IMR-90 (cell line): ENCODE measurements around the gene CREB5. TPM values are rescaled to one million over a fixed set of nuclear protein-coding genes. Genes with fewer than 3 reads are reported as not detected.

ENCODE experiments used
- ATAC-seq: fragments of 200-7000 bp; cut with Tn5 transposase; 2 replicates; pipeline ENCODE4 v1.9.1; 2020; ENCODE audit warnings: low read depth, mild to moderate bottlenecking, moderate library complexity
- BruUV-seq: library from RNA; stranded (reverse); fragments of 400-500 nt; replicated peaks from 2 replicates; lab custom pipeline; 2021; lab: Mats Ljungman, UMichigan
- CTCF ChIA-PET: fragments of 300-600 bp; formaldehyde crosslinking; extraction: SDS; loops from one replicate; lab custom pipeline; 2021; ENCODE audit warnings: antibody characterized with exemption; lab: Yijun Ruan, JAX
- POLR2A ChIA-PET: fragments of 300-600 bp; sonication (Branson Sonifier 250); formaldehyde crosslinking; loops from one replicate; lab custom pipeline; 2022; ENCODE audit warnings: antibody characterized with exemption; ENCODE audit not compliant: unreplicated experiment; lab: Charles Lee
- DNase-seq: peaks from one replicate; pipeline ENCODE4 v3.0.0; 2013
- H2AFZ ChIP-seq: replicated peaks from 2 replicates; pipeline ENCODE3; 2013; ENCODE audit warnings: low read length, mild to moderate bottlenecking; ENCODE audit not compliant: poor library complexity
- H2AK5ac ChIP-seq: 2 replicates; pipeline ENCODE4 v1.6.1; 2013; ENCODE audit warnings: low read depth, low read length, inconsistent platforms
- H2AK9ac ChIP-seq: replicated peaks from 2 replicates; pipeline ENCODE3; 2013; ENCODE audit warnings: mild to moderate bottlenecking, low read depth, low read length, moderate library complexity; ENCODE audit not compliant: poor library complexity
- H2BK120ac ChIP-seq: 2 replicates; pipeline ENCODE4 v1.6.1; 2013; ENCODE audit warnings: low read depth, low read length, inconsistent platforms
- H2BK15ac ChIP-seq: 3 replicates; pipeline ENCODE4 v1.6.1; 2013; ENCODE audit warnings: low read depth, low read length, inconsistent platforms
- H2BK20ac ChIP-seq: 2 replicates; pipeline ENCODE4 v1.6.1; 2013; ENCODE audit warnings: low read depth, mild to moderate bottlenecking, inconsistent platforms, low read length, moderate library complexity
- H2BK5ac ChIP-seq: 2 replicates; pipeline ENCODE4 v1.6.1; 2013; ENCODE audit warnings: mild to moderate bottlenecking, low read depth, low read length, inconsistent platforms; ENCODE audit not compliant: poor library complexity, severe bottlenecking
- H3K14ac ChIP-seq: replicated peaks from 2 replicates; pipeline ENCODE4 v1.6.1; 2013; ENCODE audit warnings: low read depth, low read length, inconsistent platforms
- H3K18ac ChIP-seq: 2 replicates; pipeline ENCODE4 v1.6.1; 2013; ENCODE audit warnings: low read depth, low read length, control low read depth
- H3K23ac ChIP-seq: 2 replicates; pipeline ENCODE4 v1.6.1; 2013; ENCODE audit warnings: low read depth, low read length, inconsistent platforms
- H3K27ac ChIP-seq: 2 replicates; pipeline ENCODE4 v1.5.1; 2013; ENCODE audit warnings: mild to moderate bottlenecking, control low read depth, low read length; ENCODE audit not compliant: insufficient read depth
- H3K27me3 ChIP-seq: 2 replicates; pipeline ENCODE4 v1.6.1; 2013; ENCODE audit warnings: low read length; ENCODE audit not compliant: control insufficient read depth, insufficient read depth
- H3K36me3 ChIP-seq: 2 replicates; pipeline ENCODE4 v1.6.1; 2013; ENCODE audit warnings: low read length, mixed read lengths; ENCODE audit not compliant: control insufficient read depth, insufficient read depth
- H3K4ac ChIP-seq: 2 replicates; pipeline ENCODE4 v1.6.1; 2013; ENCODE audit warnings: low read depth, low read length, inconsistent platforms
- H3K4me1 ChIP-seq: 2 replicates; pipeline ENCODE4 v1.6.1; 2013; ENCODE audit warnings: low read length, mixed read lengths; ENCODE audit not compliant: control insufficient read depth, insufficient read depth
- H3K4me2 ChIP-seq: 2 replicates; pipeline ENCODE4 v1.6.1; 2013; ENCODE audit warnings: low read depth, mild to moderate bottlenecking, control low read depth, low read length, moderate library complexity
- H3K4me3 ChIP-seq: 2 replicates; pipeline ENCODE4 v1.5.1; 2013; ENCODE audit warnings: low read depth, mild to moderate bottlenecking, control low read depth, low read length, moderate library complexity; ENCODE audit not compliant: insufficient read depth
- H3K56ac ChIP-seq: 2 replicates; pipeline ENCODE4 v1.6.1; 2013; ENCODE audit warnings: low read length, inconsistent platforms; ENCODE audit not compliant: insufficient read depth; ENCODE audit errors: extremely low read depth
- H3K79me1 ChIP-seq, 2 experiments: 2 replicates each; pipeline ENCODE4 v1.6.1; 2013; ENCODE audit warnings: low read length in 2 of 2, inconsistent platforms in 1 of 2, low read depth in 1 of 2
- H3K9ac ChIP-seq: 2 replicates; pipeline ENCODE4 v1.6.1; 2013; ENCODE audit warnings: low read depth, low read length, control low read depth
- H3K9me1 ChIP-seq: 2 replicates; pipeline ENCODE4 v1.6.1; 2013; ENCODE audit warnings: low read length, inconsistent platforms; ENCODE audit not compliant: insufficient read depth
- H3K9me3 ChIP-seq: 2 replicates; pipeline ENCODE4 v1.6.1; 2013; ENCODE audit warnings: low read length; ENCODE audit not compliant: control insufficient read depth, insufficient read depth
- H4K20me1 ChIP-seq: 2 replicates; pipeline ENCODE4 v1.6.1; 2013; ENCODE audit warnings: low read length, inconsistent platforms; ENCODE audit not compliant: insufficient read depth
- H4K5ac ChIP-seq: 2 replicates; pipeline ENCODE4 v1.6.1; 2013; ENCODE audit warnings: mild to moderate bottlenecking, low read depth, low read length, control low read depth
- H4K8ac ChIP-seq, 2 experiments: 2 replicates each; pipeline ENCODE4 v1.6.1; 2013; ENCODE audit warnings: low read depth in 2 of 2, low read length in 2 of 2, control low read depth in 1 of 2, inconsistent platforms in 1 of 2
- H4K91ac ChIP-seq: 2 replicates; pipeline ENCODE4 v1.6.1; 2013; ENCODE audit warnings: low read depth, low read length, inconsistent platforms; ENCODE audit not compliant: insufficient read depth
- CEBPB ChIP-seq: IDR thresholded peaks from 2 replicates; pipeline ENCODE4 v1.6.1; 2012; ENCODE audit warnings: low read depth, low read length, improper control_type of control experiment
- CHD1 ChIP-seq: IDR thresholded peaks from 2 replicates; pipeline ENCODE4 v1.6.1; 2012; ENCODE audit warnings: low read depth, low read length, improper control_type of control experiment
- CTCF ChIP-seq: conservative IDR thresholded peaks from 2 replicates; pipeline ENCODE4 v1.5.1; 2012; ENCODE audit warnings: mild to moderate bottlenecking, low read depth, low read length, improper control_type of control experiment
- ELK1 ChIP-seq: fragments of 150-350 bp; IDR thresholded peaks from 2 replicates; pipeline ENCODE4 v1.6.1; 2016; ENCODE audit warnings: low read depth, mild to moderate bottlenecking, low read length, moderate library complexity, borderline replicate concordance
- FOS ChIP-seq: fragments of 150-350 bp; IDR thresholded peaks from 2 replicates; pipeline ENCODE4 v1.6.1; 2016; ENCODE audit warnings: low read depth, low read length
- MAFK ChIP-seq: IDR thresholded peaks from 2 replicates; pipeline ENCODE4 v1.6.1; 2012; ENCODE audit warnings: low read depth, low read length, improper control_type of control experiment
- MAZ ChIP-seq: IDR thresholded peaks from 2 replicates; pipeline ENCODE4 v1.6.1; 2012; ENCODE audit warnings: low read depth, mild to moderate bottlenecking, low read length, improper control_type of control experiment, moderate library complexity, borderline replicate concordance
- NFE2L2 ChIP-seq: fragments of 150-350 bp; IDR thresholded peaks from 2 replicates; pipeline ENCODE4 v1.6.1; 2016; ENCODE audit warnings: low read depth, mild to moderate bottlenecking, low read length
- POLR2A ChIP-seq: IDR thresholded peaks from 2 replicates; pipeline ENCODE4 v1.6.1; 2012; ENCODE audit warnings: mild to moderate bottlenecking, low read depth, low read length
- RAD21 ChIP-seq: IDR thresholded peaks from 2 replicates; pipeline ENCODE4 v1.6.1; 2012; ENCODE audit warnings: low read length, improper control_type of control experiment
- RCOR1 ChIP-seq: IDR thresholded peaks from 2 replicates; pipeline ENCODE4 v1.6.1; 2012; ENCODE audit warnings: mild to moderate bottlenecking, low read length, improper control_type of control experiment; ENCODE audit not compliant: insufficient replicate concordance
- RFX5 ChIP-seq: IDR thresholded peaks from 2 replicates; pipeline ENCODE4 v1.8.0; 2012; ENCODE audit warnings: low read depth, mild to moderate bottlenecking, low read length, moderate library complexity
- SMC3 ChIP-seq: fragments of 150-350 bp; IDR thresholded peaks from 2 replicates; pipeline ENCODE4 v1.6.1; 2016; ENCODE audit warnings: low read depth, mild to moderate bottlenecking, antibody characterized with exemption, low read length, moderate library complexity
- dilution Hi-C: fragments of 300-500 bp; cut with HindIII; formaldehyde crosslinking; loops from one replicate; pipeline ENCODE4 v1.14.3; 2018; ENCODE audit warnings: low sequenced_read_pairs; ENCODE audit not compliant: unreplicated experiment
- in situ Hi-C: fragments of 300-500 bp; cut with MboI; formaldehyde crosslinking; loops from 3 replicates; pipeline ENCODE4 v1.14.3; 2019; ENCODE audit warnings: low sequenced_read_pairs, inconsistent platforms, mixed read lengths
- intact Hi-C: fragments of 100-400 bp; cut with micrococcal nuclease; formaldehyde crosslinking; loops from 2 replicates; pipeline ENCODE4 v1.10.0; 2022
- polyA plus RNA-seq, 3 experiments: library from polyadenylated mRNA; depleted of rRNA; stranded (reverse); fragments of >200 nt; gene quantifications; 2 replicates each; pipeline ENCODE4 v1.2.3, GENCODE V29; 2012; ENCODE audit warnings: low replicate concordance in 1 of 3
- total RNA-seq: library from RNA; depleted of rRNA; stranded (reverse); fragments of >200 nt; gene quantifications from 2 replicates; pipeline ENCODE4 v1.2.3, GENCODE V29; 2012

Gene CREB5
- total and polyA plus RNA-seq, 2 of the 4 experiments (the other 2 are of a cell fraction), result 7.3 to 13.1 TPM

- Histone ChIP-seq H3K4ac (no peak overlapping the region), H3K56ac (no peak overlapping the region), H4K20me1 (no peaks in the 10 kb centered on the region), H2BK15ac (no peak overlapping the region), H2AFZ (no peak overlapping the region), H3K9me1 (peaks cover 3% of the 10 kb centered on the region; the same call in 1 of the 2 replicates), H4K91ac (no peak overlapping the region), H2AK9ac (no peak overlapping the region), H3K9me3 (no peaks in the 10 kb centered on the region), H3K4me1 (0 out of 2 replicates have a peak, but pooled peaks cover 2% of the 10 kb centered on the region), H4K5ac (no peak overlapping the region), H2AK5ac (no peak overlapping the region), H3K36me3 (no peaks in the 10 kb centered on the region), H3K23ac (no peak overlapping the region), H4K8ac (no peak overlapping the region), H2BK5ac (no peak overlapping the region), H3K27ac (no peak overlapping the region), H3K79me1 (no peaks in the 10 kb centered on the region), H3K27me3 (peaks cover 8% of the 10 kb centered on the region; the same call in 1 of the 2 replicates), H3K14ac (no peak overlapping the region), H3K4me2 (no peak overlapping the region), H2BK120ac (no peak overlapping the region), H3K9ac (no peak overlapping the region), H2BK20ac (no peak overlapping the region), H3K18ac (no peak overlapping the region), H3K4me3 (no peak overlapping the region)
- DNase-seq, result peak; percentile 75
- TF ChIP-seq CTCF, result no peak
- no peak for TF ChIP-seq RFX5
- TF ChIP-seq RCOR1, result no peak
- TF ChIP-seq CEBPB, result no peak
- TF ChIP-seq MAFK, result no peak
- no peak for TF ChIP-seq CHD1
- TF ChIP-seq ELK1, result no peak
- no peak for TF ChIP-seq NFE2L2
- TF ChIP-seq RAD21, result no peak
- TF ChIP-seq SMC3, result no peak
- no peak for TF ChIP-seq POLR2A
- no peak for TF ChIP-seq FOS
- TF ChIP-seq MAZ, result no peak
- dilution Hi-C loops, result no loop called here
- POLR2A ChIA-PET, result interaction anchor here (0.6 kb wide), 1 partner anchor 33 kb away, joined by 3 read pairs; no protein-coding TSS in a partner anchor
- intact Hi-C loops, result loop anchor here (2.0 kb wide), 1 partner anchor 15 kb away; no protein-coding TSS in a partner anchor
- peak; percentile 72 for ATAC-seq
- in situ Hi-C loops, result no loop called here
- BruUV-seq, result no TSS peak
- CTCF ChIA-PET, result interaction anchor here (0.6 kb wide), 1 partner anchor 16 kb away, joined by 3 read pairs; no protein-coding TSS in a partner anchor
These were observed 423.5 kb downstream of the CREB5 start for GRCh38 chr7:28835800-28836199.
